Thoracic aorta (tissue), 2 donors: ENCODE measurements around the gene RAD51C. TPM values are rescaled to one million over a fixed set of nuclear protein-coding genes. Genes with fewer than 3 reads are reported as not detected.

Experiments used
- ATAC-seq: fragments of 150-250 bp; one replicate; pipeline ENCODE4 v1.8.0; 2017; ENCODE audit warnings: low read depth; ENCODE audit not compliant: insufficient number of reproducible peaks, low FRiP score
- DNase-seq: peaks from one replicate; pipeline ENCODE4 v3.0.0-alpha.2; 2020; ENCODE audit warnings: low spot score
- H3K27ac ChIP-seq, 2 donors: fragments of 200-600 bp; sonication (generic); 1 replicate in 1 of 2; 2 replicates in 1 of 2; pipeline ENCODE4 v1.5.1; 2016; ENCODE audit warnings: mild to moderate bottlenecking in 2 of 2, moderate library complexity in 2 of 2
- H3K27me3 ChIP-seq: fragments of 200-600 bp; sonication (generic); replicated peaks from 2 replicates; pipeline ENCODE4 v1.6.0; 2016; ENCODE audit warnings: mild to moderate bottlenecking; ENCODE audit not compliant: insufficient read depth
- H3K36me3 ChIP-seq: fragments of 200-600 bp; sonication (generic); one replicate; pipeline ENCODE4 v1.5.1; 2016
- H3K4me1 ChIP-seq, 2 donors: fragments of 200-600 bp; sonication (generic); 1 replicate in 1 of 2; 2 replicates in 1 of 2; pipeline versions ENCODE4 v1.5.1 to v1.6.0; 2016; ENCODE audit warnings: low read depth in 2 of 2, mild to moderate bottlenecking in 1 of 2; ENCODE audit not compliant: control insufficient read depth in 1 of 2
- H3K4me3 ChIP-seq: fragments of 200-600 bp; sonication (generic); 2 replicates; pipeline ENCODE4 v1.5.1; 2016; ENCODE audit warnings: mild to moderate bottlenecking
- H3K9me3 ChIP-seq: fragments of 200-600 bp; sonication (generic); 2 replicates; pipeline ENCODE4 v1.5.1; 2016
- total RNA-seq, 2 donors: library from RNA; depleted of rRNA; stranded (reverse); fragments of >200 nt; gene quantifications; one replicate each; pipeline versions ENCODE4 v1.1.0 to v1.2.3, GENCODE V29; 2016
- TF ChIP-seq, protein P1 (sequence below): fragments of 200-600 bp; sonication (generic); IDR thresholded peaks from one replicate; pipeline ENCODE4 v1.5.1; 2019; ENCODE audit warnings: antibody characterized with exemption

The RAD51C gene
- total RNA-seq, 2 donors from 2014 or later: 14.6 to 15.4 TPM

DNA sequence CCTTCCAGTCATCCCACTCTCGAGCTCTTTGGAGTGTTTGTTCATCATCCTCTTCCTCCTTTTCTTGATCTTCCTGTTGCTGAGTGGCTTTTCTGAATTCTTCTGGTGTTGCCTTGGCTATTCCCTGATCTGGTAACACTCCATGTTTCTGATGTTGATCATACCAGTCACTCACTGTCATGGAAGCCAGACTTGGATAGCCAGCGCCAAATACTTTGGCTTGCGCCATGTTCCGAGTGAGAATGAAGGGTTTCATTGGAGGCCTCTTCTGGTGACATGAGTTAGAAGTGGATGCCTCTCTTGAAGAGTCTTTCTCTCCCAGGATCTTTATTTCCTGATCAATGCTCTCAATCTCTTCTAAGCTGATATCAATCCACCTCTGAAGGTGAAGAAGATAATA is 31.8 kb upstream of the RAD51C start:
- no peaks in the 10 kb centered on the region for H3K36me3 ChIP-seq
- TF ChIP-seq, protein P1, sequence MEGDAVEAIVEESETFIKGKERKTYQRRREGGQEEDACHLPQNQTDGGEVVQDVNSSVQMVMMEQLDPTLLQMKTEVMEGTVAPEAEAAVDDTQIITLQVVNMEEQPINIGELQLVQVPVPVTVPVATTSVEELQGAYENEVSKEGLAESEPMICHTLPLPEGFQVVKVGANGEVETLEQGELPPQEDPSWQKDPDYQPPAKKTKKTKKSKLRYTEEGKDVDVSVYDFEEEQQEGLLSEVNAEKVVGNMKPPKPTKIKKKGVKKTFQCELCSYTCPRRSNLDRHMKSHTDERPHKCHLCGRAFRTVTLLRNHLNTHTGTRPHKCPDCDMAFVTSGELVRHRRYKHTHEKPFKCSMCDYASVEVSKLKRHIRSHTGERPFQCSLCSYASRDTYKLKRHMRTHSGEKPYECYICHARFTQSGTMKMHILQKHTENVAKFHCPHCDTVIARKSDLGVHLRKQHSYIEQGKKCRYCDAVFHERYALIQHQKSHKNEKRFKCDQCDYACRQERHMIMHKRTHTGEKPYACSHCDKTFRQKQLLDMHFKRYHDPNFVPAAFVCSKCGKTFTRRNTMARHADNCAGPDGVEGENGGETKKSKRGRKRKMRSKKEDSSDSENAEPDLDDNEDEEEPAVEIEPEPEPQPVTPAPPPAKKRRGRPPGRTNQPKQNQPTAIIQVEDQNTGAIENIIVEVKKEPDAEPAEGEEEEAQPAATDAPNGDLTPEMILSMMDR: no peak

DNA sequence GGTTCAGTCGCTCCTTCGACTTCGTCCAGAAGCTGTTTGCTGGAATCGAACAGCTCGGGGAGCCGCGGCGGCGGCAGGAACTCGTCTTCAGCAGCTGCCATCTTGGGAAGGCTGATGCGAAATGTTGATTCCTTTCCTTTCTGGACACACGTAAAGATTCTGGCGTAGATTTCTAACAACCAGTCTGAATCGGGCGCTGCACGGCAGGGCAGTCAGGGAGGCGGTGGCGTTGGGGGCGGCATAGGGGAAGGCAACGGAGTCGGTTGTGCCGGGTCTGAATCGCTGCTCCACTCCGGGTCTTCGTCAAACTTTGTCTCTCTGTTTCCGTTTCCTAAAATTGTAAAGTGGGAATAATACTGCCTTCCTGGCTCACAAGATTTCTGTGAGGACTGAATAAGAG is 30.9 kb upstream of the RAD51C start:
- Histone ChIP-seq H3K27ac (no peak overlapping the region), H3K4me1 (no peaks in the 10 kb centered on the region), H3K27me3 (no peaks in the 10 kb centered on the region), H3K36me3 (no peaks in the 10 kb centered on the region), H3K4me3 (no peak overlapping the region), H3K9me3 (no peaks in the 10 kb centered on the region)
- TF ChIP-seq, protein P1: no peak
- ATAC-seq (no peak), DNase-seq (no peak)

More for the DNA sequence above, 31.8 kb upstream of the RAD51C start:
- Histone ChIP-seq H3K9me3 (no peaks in the 10 kb centered on the region), H3K4me1 (no peaks in the 10 kb centered on the region), H3K27ac (no peak overlapping the region), H3K27me3 (no peaks in the 10 kb centered on the region), H3K4me3 (no peak overlapping the region)
- no peak for ATAC-seq
- no peak for DNase-seq

DNA sequence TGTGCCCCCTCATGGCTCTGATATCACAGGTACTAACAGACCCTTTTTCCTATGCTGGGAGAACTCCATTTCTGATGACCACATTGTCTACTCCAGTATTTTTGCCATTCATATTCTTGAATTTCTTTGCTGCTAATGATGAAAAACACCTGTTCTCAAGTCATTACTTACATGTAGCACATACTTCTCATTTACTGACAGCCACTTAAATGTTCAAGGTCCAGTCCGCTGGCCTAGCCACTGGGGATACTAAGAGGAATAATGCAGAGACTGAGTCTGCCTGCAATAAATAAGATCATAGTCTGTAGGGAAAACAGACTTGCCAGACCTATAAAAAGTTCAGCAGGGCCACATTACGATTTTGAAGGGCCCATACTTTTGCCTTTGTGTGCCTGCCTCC is 28.1 kb upstream of the RAD51C start:
- H3K4me1 ChIP-seq: no peaks in the 10 kb centered on the region
- ATAC-seq: no peak
- no peaks in the 10 kb centered on the region for H3K27me3 ChIP-seq
- DNase-seq: no peak
- TF ChIP-seq, protein P1: no peak
- no peak overlapping the region for H3K4me3 ChIP-seq
- no peak overlapping the region for H3K27ac ChIP-seq
- H3K9me3 ChIP-seq: no peaks in the 10 kb centered on the region
- H3K36me3 ChIP-seq: no peaks in the 10 kb centered on the region

DNA sequence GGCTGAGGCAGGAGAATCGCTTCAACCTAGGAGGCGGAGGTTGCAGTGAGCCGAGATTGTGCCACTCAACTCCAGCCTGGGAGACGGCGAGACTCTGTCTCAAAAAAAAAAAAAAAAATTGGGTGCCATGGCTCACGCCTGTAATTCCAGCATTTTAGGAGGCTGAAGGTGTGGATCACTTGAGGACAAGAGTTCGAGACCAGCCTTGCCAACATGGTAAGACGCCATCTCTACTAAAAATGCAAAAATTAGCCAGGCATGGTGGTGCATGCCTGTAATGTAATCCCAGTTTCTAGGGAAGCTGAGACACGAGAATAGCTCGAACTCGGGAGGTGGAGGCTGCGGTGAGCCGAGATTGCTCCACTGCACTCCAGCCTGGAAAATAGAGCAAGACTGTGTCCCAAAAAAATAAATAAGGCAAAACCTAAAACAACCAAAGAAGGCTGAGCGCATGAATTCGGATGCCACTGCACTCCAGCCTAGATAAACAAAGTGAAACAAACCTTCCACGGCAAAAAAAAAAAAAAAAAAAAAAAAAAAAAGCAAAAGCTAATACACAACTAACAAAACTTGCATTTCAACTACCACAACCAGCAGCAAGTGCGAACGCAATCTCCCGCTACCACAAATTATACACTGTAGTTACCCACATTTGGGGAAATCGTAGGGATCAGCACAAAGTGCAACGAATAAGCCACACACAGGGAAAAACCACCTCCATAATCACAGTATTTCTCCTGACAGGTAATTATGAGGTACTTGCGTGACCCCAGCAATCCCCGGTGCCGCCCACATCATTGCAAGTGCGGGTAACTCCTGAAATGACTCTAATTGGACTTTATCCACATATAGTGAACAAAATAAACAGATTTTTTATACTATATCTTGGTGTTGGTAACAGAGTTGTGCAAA is 26.2 kb upstream of the RAD51C start:
- Histone ChIP-seq H3K4me1 (no peaks in the 10 kb centered on the region), H3K9me3 (no peaks in the 10 kb centered on the region), H3K36me3 (no peaks in the 10 kb centered on the region), H3K27ac (peak overlapping the region in 1 of 2 donors; percentile 8), H3K4me3 (peak overlapping the region; percentile 54), H3K27me3 (no peaks in the 10 kb centered on the region)
- TF ChIP-seq, protein P1: no peak
- DNase-seq: no peak
- ATAC-seq: no peak

DNA sequence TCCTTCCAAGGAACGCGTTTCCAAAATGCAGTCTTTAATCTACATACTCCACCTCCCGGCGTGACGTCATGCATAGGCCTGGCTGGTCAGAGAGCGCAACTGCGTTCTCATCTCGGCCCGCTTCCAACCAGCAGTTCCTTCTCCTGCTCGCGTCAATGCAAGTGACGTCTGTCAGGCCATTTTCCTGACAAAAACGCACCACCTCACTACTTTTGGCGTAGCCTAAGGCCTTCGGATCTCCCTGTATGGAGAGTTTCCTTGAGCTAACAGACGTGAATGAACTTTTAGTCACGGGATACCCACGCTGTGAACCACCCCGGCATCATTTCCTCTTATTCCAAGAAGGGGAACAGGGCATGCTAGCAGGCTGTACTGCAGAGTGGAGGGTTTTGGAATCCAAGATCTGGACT is 25.5 kb upstream of the RAD51C start:
- ATAC-seq (no peak), DNase-seq (peak; percentile 16)
- Histone ChIP-seq H3K9me3 (no peaks in the 10 kb centered on the region), H3K4me1 (no peaks in the 10 kb centered on the region), H3K4me3 (peak overlapping the region; percentile 54), H3K36me3 (no peaks in the 10 kb centered on the region), H3K27ac (peak overlapping the region in 1 of 2 donors; percentile 8), H3K27me3 (no peaks in the 10 kb centered on the region)
- TF ChIP-seq, protein P1: no peak
